Tibial artery (tissue), 4 donors: Measurements from ENCODE around the gene LILRA6.
"Not testable (repeated sequence)": the region's sequence is repeated elsewhere in the genome, so short reads cannot be mapped to it uniquely, and the experiment has no call there.

ENCODE experiments used
- DNase-seq, 2 donors: peaks; one replicate each; pipeline ENCODE4 v3.0.0-alpha.2; 2019
- H3K27ac ChIP-seq, 2 donors: fragments of 200-600 bp; sonication (generic) in 1 of 2; 1 replicate in 1 of 2; 2 replicates in 1 of 2; pipeline ENCODE4 v1.5.1; 2018 to 2019; ENCODE audit warnings: mild to moderate bottlenecking in 1 of 2
- H3K27me3 ChIP-seq, 2 donors: fragments of 200-600 bp; sonication (generic) in 1 of 2; one replicate each; pipeline versions ENCODE4 v1.5.1 to v1.6.0; 2016 to 2019
- H3K36me3 ChIP-seq, 3 donors: fragments of 200-600 bp; sonication (generic) in 2 of 3; one replicate each; pipeline ENCODE4 v1.5.1; 2016 to 2019; ENCODE audit warnings: mild to moderate bottlenecking in 2 of 3
- H3K4me1 ChIP-seq, 4 donors: fragments of 200-600 bp; sonication (generic) in 2 of 4; 1 replicate in 3 of 4; 2 replicates in 1 of 4; pipeline ENCODE4 v1.5.1; 2016 to 2019
- H3K4me3 ChIP-seq, 2 donors: fragments of 200-600 bp; sonication (generic) in 1 of 2; 1 replicate in 1 of 2; 2 replicates in 1 of 2; pipeline ENCODE4 v1.5.1; 2018 to 2019; ENCODE audit warnings: mild to moderate bottlenecking in 2 of 2
- H3K9me3 ChIP-seq, 3 donors: fragments of 200-600 bp; sonication (generic) in 1 of 3; one replicate each; pipeline ENCODE4 v1.5.1; 2016 to 2019
- CTCF ChIP-seq, 2 experiments: fragments of 200-600 bp in 1 of 2; fragments of 450-650 bp in 1 of 2; IDR thresholded peaks; one replicate each; pipeline ENCODE4 v1.5.1; 2017 to 2019; ENCODE audit warnings: antibody characterized with exemption in 2 of 2, mild to moderate bottlenecking in 1 of 2, moderate library complexity in 1 of 2
- intact Hi-C: fragments of 100-400 bp; cut with DNase I; formaldehyde crosslinking; loops from one replicate; pipeline ENCODE4 v1.15.0; 2023; ENCODE audit warnings: low total_unique reads

LILRA6 gene

GRCh38 chr19:54242646-54243045 lies at the start of gene LILRA6:
LILRA6 (minus strand) TSS chr19:54242790.
- H3K9me3 ChIP-seq, H3K4me3 ChIP-seq, H3K27ac ChIP-seq, H3K36me3 ChIP-seq, intact Hi-C loops, DNase-seq, H3K27me3 ChIP-seq, H3K4me1 ChIP-seq: not testable (repeated sequence)

- H3K4me1 ChIP-seq, H3K36me3 ChIP-seq, H3K9me3 ChIP-seq, H3K27ac ChIP-seq, DNase-seq, intact Hi-C loops, H3K27me3 ChIP-seq, H3K4me3 ChIP-seq: not testable (repeated sequence)
These were observed 46.6 kb upstream of the LILRA6 start for GRCh38 chr19:54289160-54289559.

- TF ChIP-seq CTCF (IDR thresholded peaks at IDR 0.05): no peak
- no peaks in the 10 kb centered on the region for H3K36me3 ChIP-seq
- H3K27ac ChIP-seq: no peak overlapping the region
- H3K4me1 ChIP-seq: no peaks in the 10 kb centered on the region
- H3K27me3 ChIP-seq: no peaks in the 10 kb centered on the region
- no peak for DNase-seq
- no peak overlapping the region for H3K4me3 ChIP-seq
- H3K9me3 ChIP-seq: no peaks in the 10 kb centered on the region
- intact Hi-C loops: no loop called here
These were observed 44.9 kb upstream of the LILRA6 start for GRCh38 chr19:54287456-54287855.

- H3K36me3 ChIP-seq, H3K4me3 ChIP-seq, H3K27ac ChIP-seq, intact Hi-C loops, H3K27me3 ChIP-seq, DNase-seq, H3K4me1 ChIP-seq, H3K9me3 ChIP-seq: not testable (repeated sequence)
These were observed 43.7 kb upstream of the LILRA6 start for GRCh38 chr19:54286283-54286682.

GRCh38 chr19:54285427-54286056 lies 43.0 kb upstream of the LILRA6 start:
- H3K27me3 ChIP-seq: peaks cover 0 to 13% of the 10 kb centered on the region in 2 donors
- H3K4me1 ChIP-seq, H3K27ac ChIP-seq, H3K36me3 ChIP-seq, H3K9me3 ChIP-seq, H3K4me3 ChIP-seq, DNase-seq, intact Hi-C loops: not testable (repeated sequence)

- intact Hi-C loops: loop anchor here (5.0 kb wide), 1 partner anchor 304 kb away; no protein-coding TSS in a partner anchor
- H3K4me1 ChIP-seq: no peaks in the 10 kb centered on the region
- no peaks in the 10 kb centered on the region for H3K9me3 ChIP-seq
- TF ChIP-seq CTCF (IDR thresholded peaks at IDR 0.05): no peak
- no peak overlapping the region for H3K4me3 ChIP-seq
- peaks cover 0 to 20% of the 10 kb centered on the region in 2 donors for H3K27me3 ChIP-seq
- no peak overlapping the region for H3K27ac ChIP-seq
- DNase-seq: no peak
- H3K36me3 ChIP-seq: no peaks in the 10 kb centered on the region
These were observed 40.3 kb upstream of the LILRA6 start for GRCh38 chr19:54282686-54283470.

GRCh38 chr19:54281729-54282075 lies 39.1 kb upstream of the LILRA6 start:
- DNase-seq, H3K4me1 ChIP-seq, H3K36me3 ChIP-seq, H3K4me3 ChIP-seq, H3K27ac ChIP-seq, H3K9me3 ChIP-seq: not testable (repeated sequence)
- intact Hi-C loops: loop anchor here (5.0 kb wide), 1 partner anchor 306 kb away; no protein-coding TSS in a partner anchor
- H3K27me3 ChIP-seq: peaks cover 0 to 25% of the 10 kb centered on the region in 2 donors

- Histone ChIP-seq H3K27me3 (peaks cover 0 to 27% of the 10 kb centered on the region in 2 donors), H3K27ac (no peak within 1 kb of the TSS), H3K9me3 (no peaks in the 10 kb centered on the region), H3K4me3 (no peak within 1 kb of the TSS), H3K36me3 (no peaks in the 10 kb centered on the region), H3K4me1 (no peaks in the 10 kb centered on the region)
- TF ChIP-seq CTCF (IDR thresholded peaks at IDR 0.05): no peak
- intact Hi-C loops: loop anchor here (5.0 kb wide), 1 partner anchor 306 kb away; no protein-coding TSS in a partner anchor
- peak in 1 of 2 donors; percentile 31 for DNase-seq
These were observed 38.6 kb upstream of the LILRA6 start, which contains the start of gene LILRB2 for GRCh38 chr19:54281007-54281728. LILRB2 (minus strand) TSS chr19:54281110; CDS start chr19:54280496, 614 bp downstream.

- not testable (repeated sequence) for H3K27ac ChIP-seq, H3K4me1 ChIP-seq, H3K36me3 ChIP-seq, H3K4me3 ChIP-seq, H3K9me3 ChIP-seq
- DNase-seq: peak in 1 of 2 donors; percentile 41
- intact Hi-C loops: loop anchor here (5.0 kb wide), 1 partner anchor 307 kb away; no protein-coding TSS in a partner anchor
- H3K27me3 ChIP-seq: peaks cover 0 to 27% of the 10 kb centered on the region in 2 donors
These were observed 37.9 kb upstream of the LILRA6 start for GRCh38 chr19:54280441-54280840.

GRCh38 chr19:54280025-54280424 lies 37.4 kb upstream of the LILRA6 start:
- peaks cover 0 to 27% of the 10 kb centered on the region in 2 donors for H3K27me3 ChIP-seq
- intact Hi-C loops: loop anchor here (5.0 kb wide), 1 partner anchor 307 kb away; no protein-coding TSS in a partner anchor
- H3K27ac ChIP-seq, H3K36me3 ChIP-seq, H3K4me3 ChIP-seq, H3K4me1 ChIP-seq, H3K9me3 ChIP-seq, DNase-seq: not testable (repeated sequence)
